HG03342 (cell line): ENCODE measurements around the gene GJB2.
"Not testable (repeated sequence)": the region's sequence is repeated elsewhere in the genome, so short reads cannot be mapped to it uniquely, and the experiment has no call there.

Experiments
- ATAC-seq: cut with Tn5 transposase; IDR thresholded peaks from one replicate; pipeline ENCODE4 v1.9.1; 2021; ENCODE audit warnings: mild to moderate bottlenecking, moderate library complexity; ENCODE audit not compliant: unreplicated experiment

Gene GJB2

DNA sequence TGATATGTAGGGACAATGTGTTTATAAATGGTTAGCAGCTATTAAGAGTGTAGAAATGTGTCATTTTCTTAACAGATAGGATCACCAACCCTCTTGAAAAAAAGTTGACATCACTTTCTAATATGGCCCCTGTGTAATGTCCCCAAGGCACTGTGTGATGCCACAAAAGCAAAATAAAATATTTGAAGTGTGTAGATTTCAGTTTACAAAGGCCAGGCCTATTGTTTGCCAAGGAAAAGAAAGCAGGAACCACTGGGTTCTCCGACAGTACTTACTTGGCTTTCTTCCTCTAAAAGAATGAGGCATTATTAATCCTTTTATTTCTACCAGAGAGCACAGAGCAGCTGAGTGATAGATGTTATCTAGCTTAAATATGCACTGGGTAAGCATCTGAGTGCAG is 21.4 kb downstream of the GJB2 start:
- ATAC-seq: no peak

DNA sequence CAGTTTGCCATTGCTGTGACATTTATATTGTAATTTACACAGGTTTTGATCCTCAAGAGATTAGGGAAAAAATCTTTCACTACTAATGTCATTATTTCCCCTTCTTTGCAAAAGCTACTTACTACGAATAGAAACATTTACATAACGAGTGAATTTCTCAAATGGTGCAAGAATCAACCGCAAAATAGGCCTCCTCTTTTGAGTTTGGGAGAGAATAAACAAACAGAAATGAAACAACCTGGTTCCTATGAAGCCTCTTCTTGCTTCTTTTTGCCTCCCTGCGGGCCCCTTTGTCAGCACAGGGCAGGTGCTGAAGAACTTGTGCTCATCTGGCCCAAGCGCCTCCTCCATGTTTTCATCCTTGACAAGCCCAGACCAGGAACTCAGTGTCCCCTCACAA is 21.8 kb downstream of the GJB2 start:
- no peak for ATAC-seq

DNA sequence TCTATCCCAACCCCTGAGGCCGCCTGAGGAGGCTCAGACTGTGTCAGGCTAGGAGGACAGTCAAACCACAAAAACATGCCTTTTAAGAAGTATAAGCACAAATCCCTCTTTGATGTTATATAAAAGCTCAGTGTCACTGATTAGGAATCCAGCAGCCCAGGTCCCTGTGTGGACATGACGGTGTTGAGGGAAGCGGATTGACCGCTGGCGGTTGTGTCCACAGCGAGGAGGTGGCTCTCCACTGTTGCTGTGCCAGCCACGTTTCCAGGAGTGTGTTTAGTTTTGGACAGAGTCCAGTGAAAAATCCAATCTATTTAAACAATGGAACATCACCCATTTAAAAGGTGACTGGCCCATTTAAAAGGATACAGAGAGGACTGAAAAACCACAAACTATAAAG is 24.3 kb downstream of the GJB2 start:
- ATAC-seq: no peak

DNA sequence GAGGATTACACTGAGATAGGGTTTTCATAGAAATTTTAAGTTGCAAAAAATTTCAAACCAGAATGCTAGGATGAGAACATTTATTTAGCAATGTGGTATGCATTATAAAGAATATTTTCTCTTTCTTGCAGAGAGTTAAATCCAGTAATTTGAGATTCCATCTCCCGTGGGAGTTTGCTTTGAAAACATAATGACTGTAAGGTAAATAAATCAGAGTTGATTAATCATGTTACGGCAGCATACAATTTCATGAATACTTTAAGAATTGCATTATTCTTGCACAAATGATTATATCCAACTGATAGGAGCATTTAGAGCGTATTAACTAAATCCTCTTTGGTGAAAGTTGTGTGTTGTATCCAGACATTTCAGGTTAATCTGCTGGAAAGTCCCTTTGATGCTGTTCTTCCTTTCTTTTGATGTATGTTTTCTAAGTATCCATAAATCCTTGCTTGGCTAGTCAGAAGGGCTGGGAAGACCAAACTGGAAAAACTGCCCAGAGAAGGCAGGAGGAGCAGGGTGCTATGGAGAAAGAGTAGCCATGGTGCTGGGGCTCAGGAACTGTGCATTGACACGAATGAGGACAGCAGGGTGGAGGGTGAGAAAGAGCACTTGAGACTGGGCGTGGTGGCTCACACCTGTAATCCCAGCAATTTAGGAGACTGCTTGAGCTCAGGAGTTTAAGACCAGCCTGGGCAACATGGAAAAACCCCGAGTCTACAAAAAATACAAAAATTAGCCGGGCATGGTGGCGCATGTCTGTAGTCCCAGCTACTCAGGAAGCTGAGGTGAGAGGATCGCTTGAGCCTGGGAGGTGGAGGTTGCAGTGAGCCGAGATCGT is 27.1 kb downstream of the GJB2 start:
- ATAC-seq: no peak

DNA sequence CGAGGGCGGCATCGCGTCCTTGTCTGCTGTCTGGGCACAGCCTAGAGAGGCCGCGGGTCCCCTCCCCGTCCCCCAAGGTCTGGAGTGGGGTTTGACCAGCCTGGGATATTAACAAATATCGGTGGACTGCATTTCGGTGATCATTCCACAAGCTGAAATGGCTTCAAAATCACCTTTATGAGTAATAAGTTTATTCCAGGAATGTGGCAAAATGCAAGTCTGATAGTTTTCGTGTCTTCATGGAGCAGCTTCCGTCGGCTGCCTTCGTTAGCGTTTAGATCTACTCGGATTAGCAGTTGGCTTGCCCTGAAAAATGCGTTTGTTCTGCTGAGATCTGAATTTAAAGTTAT is 30.8 kb downstream of the GJB2 start:
- no peak for ATAC-seq

DNA sequence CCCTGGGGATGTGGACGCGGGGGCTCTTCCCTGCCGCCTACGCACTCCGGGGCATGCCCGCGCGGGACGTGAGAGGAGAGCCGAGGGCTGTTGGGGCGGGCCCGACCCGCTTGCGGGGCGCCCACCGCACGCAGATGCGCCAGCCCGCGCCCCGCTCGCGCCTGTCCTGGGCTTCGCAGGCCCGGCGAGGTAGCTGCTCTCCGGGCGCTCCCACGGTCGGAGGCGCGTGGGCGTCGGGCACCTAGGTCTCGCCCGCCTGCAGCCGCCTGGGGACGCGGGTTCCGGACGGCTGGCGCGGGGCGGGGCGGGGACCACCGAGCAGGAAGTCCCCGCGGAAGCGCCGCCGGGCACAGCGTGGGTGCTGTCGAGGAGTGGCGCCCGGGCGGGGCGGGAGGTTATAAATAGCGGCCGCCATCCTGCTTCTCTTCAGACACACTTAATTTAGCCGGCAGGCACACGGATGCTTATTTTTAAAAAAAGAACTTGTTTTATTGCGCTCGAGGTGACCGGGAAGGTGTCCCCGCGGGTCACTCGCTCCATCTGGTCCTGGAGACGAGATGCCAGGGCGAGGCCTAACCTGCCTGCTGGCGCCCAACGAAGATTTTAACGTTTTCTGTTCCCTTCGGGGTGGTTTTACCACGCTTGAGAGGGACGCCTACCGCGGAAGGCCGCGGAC is 31.3 kb downstream of the GJB2 start:
- peak; percentile 43 for ATAC-seq

DNA sequence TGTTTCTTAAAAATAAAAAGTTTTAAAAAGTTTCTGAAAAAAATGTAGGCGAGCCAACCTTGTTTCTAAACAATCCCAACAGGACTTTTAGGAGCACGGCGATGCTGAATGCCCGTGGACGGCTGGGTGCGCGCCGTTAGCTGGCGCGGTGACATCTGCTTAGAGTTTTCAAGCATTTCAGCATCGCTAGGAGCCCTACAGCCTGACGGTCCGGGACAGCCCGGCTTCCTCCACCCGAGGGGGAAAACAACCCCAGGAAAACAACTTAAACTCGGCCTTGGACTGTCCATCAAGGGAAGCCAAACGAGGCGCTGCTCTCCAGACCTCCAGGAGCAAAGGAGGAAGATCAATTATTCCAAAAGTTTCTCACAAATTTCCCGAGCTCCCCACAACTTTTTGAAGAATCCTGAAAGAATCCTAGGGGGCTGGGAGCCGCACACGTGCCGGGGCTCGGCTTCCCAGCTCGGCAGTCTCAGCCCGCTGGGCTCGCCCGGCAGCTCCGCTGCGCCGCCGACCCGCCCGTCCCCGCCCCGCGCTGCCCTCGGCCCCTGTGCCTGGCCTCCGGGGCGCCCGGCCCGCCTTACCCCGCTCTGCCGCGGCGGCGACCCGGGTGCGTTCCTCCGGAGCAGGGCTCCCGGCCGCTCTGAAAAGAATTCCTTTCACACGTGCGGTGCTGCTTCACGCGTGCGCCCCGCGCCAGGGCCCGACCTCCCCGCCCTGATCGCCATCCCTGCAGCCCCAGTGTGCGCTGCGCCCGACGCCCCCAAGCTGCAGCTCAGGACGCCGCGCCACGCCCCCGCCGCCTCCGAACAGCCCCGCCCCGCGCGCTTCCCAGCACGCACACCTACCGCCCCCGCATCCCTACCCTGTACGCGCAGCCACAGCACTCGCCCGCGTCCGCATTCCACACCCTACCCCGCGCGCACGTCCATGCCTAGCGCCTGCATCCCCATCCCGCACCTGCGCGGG is 32.1 kb downstream of the GJB2 start, which contains the start of gene GJA3:
GJA3 (minus strand) TSS at position 747 of the 969 bp plus-strand sequence. CDS start 17,764 bp downstream, outside the sequence.
- peak; percentile 46 for ATAC-seq

DNA sequence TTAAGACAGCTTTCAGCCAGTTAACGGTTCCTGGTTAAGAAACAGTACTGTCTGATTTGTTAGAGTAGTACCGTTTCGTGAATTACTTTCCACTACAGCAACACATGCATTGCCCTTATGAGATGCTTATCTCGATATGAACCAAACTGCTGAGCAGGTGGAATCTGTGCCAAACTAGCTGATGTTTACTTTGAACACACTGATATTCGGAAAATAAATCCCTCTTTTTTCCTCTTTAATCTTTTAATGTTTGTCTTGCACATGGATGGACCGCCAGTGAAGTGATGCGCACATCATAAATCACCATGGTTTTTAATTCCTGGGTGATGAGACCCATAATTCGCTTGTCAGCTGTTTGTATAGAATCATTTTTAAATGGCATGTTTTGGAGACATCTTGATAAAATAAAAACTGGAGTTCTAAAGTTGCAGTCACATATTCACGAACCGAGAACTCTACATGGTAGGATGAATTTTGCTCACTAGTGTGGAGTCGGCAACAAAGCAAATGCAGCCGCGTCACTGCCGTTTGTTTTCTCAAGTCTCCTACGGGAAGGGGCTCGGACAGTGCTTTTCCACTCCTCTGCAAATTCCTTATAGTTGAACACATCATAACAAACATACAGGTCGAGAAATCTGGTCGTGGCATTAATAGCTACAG is 33.0 kb downstream of the GJB2 start:
- no peak for ATAC-seq

DNA sequence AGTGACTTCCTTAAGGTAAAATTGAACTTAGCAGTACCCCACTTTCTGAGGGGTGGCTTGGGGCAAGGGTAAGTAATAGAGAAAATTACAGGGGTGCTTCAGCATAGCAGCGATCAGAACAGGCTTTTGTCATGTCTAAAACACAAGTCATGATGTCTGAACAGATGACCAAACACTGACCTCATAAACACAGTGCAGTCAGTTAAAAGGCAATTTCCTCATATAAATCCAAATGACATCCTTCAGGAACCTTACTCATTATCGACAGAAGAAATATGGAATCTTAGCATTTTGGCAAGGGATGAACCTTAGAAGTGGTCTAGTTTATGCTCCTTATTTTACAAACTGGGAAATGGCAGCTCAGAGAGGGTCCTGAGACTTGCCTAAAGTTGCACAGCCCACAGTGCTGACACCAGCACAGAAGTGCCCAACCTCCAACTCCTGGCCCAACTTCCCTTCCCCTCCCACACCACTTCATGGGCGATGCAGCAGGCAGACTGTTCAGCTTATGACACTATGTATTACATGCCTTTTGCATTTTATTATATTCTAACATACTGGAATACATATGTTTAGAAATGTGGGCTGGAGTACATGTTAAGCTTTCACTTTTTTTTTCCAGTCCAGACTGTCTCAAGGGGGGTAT is 35.5 kb downstream of the GJB2 start:
- no peak for ATAC-seq

DNA sequence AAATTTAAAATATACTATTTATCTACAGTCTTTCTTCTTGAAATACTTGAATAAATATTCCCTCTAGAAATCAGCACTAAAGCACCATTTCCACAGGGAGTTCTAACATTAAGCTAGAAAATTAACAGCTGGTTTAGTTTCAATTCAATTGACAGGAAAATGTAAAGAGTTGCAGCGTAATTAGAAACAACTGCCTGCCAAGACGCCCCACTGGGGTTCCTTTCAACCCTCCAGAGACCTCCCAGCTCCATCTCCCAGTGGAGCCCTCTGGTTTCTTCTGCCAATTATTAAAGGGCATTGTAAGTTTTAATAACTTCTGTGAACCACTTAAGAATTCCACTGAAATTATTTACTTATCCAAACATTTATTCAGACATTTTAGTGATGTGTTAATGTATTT is 36.0 kb downstream of the GJB2 start:
- no peak for ATAC-seq

DNA sequence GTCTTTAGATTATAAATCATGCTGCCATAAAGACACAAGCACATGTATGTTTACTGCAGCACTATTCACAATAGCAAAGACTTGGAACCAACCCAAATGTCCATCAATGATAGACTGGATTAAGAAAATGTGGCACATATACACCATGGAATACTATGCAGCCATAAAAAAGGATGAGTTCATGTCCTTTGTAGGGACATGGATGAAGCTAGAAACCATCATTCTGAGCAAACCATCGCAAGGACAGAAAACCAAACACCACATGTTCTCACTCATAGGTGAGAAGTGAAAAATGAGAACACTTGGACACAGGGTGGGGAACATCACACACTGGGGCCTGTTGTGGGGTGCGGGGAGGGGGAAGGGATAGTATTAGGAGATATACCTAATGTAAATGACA is 39.4 kb downstream of the GJB2 start:
- ATAC-seq: not testable (repeated sequence)

DNA sequence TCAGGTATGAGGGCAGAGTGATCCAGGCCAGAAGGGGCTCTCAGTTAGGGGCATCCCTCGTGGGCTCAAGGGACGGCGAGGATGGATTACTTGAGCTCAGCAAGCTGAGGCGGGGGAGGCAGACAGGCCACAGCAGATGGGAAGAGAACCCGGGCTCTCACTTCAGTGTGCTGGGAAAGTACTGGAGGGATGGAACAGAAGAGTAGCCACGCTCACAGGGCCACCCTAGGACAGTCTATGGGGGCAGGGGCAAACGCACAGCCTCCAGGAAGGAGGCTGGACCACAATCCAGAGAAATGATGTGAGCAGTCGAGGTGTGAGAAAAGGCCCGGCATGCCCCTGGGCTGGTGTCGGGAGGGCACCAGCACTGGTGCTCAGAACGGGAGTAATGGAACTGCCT is 41.1 kb downstream of the GJB2 start:
- ATAC-seq: no peak

DNA sequence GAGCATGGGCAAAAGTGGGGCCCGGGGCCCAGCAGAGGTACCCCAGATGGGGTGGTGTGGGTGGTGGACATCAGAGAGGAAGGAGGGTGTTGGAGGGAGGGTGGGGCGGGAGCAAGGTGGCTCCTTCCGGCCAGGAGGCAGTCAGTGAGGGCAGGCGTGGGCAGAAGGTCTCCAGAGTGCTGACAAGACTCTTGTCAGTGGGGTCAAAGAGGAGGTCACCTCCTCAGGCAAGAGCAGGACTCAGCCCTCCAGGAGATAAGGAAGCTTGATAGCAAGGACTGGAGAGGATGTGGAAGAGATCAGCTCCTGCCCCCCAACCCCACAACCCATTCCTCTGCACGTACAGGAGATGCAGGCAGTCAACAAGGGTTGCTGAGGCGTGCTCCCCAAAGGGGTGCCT is 41.7 kb downstream of the GJB2 start:
- ATAC-seq: no peak

DNA sequence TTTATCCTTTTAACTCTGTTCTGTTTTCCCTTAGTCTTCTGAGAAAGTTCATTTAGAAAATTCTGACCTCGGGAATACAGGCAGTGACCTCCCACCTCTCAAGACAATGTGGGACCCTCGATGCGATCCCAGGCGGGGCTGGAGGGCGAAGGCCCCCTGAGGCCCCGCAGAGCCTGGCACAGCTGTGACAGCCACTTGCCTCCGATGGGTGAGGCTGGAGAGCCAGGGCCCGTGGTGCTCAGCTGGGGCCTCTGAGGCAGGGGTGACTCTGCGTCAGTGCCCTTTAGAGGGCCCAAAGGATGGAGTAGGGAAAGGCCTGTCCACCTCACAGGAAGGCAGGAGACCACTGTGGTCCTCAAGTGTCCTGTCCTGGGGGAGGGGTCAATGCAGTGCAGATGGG is 42.2 kb downstream of the GJB2 start:
- ATAC-seq: no peak

DNA sequence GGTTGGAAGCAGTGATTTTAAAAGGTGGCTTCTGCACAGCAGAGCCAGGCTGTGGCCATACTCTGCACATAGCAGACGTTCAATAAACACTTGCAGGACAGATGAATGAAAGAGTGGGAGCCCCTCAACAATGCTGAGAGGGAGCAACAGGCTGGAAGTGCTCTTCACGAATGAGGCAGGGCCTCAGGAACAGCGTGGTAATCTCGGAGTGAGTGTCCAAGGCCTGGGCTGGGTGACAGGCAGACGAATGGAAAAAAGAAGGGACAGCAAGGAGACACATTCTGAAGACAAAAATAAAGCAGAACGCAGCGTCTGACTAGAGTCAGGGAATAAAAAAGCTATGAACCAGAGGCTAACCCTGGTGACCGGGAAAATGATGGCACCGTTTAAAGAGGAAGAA is 43.0 kb downstream of the GJB2 start:
- ATAC-seq: no peak

DNA sequence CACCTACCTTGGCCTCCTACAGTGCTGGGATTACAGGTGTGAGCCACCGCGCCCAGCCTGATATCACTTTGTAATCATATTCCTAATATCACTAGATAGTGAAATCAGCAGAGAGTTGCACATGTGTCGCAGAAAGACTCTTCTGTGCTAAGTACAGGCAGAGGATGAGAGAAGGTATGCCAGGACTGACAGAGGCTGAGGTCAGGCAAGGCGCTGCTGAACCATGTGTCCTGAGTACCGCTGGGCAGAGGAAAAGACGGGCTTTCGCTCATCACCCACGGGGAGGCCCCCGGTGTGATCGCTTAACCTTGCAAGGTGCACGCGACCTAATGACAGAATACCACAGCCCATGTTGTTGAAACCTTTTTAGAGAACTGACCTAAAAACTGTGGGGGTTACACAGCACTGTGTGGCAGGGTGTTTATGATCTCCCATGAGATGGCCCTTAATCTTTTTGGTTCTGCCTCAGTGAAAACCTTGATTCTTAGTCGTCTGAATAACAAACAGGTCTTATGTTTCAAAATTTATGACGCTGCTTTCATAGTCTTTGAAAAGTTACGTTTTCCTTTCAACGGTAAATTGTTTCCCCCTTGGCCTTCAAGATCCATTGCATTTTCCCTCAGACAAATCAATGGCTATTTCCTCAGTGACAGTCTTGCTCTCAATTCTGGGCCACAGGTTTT is 44.1 kb downstream of the GJB2 start:
- ATAC-seq: no peak

DNA sequence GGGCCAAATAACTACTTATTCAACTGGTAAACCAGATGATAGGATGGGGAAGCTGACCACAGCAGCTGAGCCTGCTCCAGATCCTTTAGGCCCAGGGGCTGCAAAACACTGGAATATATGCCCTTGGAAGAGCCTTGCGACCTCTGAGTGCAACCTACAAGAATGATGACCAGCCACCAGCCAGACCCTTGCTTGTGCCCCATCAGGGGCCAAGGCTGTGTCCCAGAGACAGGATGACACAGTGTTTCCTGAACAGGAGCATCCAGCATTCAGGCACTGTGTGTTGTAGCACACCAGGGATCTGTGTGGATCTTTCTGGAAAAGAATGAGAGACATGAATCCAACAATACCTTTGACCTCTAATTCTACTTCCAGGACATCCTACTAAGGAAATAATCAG is 46.4 kb downstream of the GJB2 start:
- ATAC-seq: no peak

DNA sequence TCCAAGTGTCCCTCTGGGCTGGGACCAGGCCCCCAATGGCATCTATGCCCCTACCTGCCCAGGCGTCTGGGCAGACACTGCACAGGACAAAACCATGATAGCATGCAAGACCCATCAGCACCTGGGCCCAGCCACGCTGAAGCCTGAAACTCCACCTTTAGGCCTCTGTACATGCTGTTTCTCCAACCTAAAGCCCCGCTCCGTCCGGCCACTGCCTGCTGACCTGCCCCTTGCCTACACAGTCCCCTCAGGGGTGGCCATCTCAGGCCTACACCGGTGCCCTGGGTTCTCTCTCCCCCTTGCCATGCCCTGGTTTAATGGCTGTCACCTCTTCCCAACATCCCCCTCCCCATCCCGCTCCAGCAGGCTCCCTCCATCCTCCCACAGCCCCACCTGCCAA is 47.2 kb downstream of the GJB2 start:
- no peak for ATAC-seq

DNA sequence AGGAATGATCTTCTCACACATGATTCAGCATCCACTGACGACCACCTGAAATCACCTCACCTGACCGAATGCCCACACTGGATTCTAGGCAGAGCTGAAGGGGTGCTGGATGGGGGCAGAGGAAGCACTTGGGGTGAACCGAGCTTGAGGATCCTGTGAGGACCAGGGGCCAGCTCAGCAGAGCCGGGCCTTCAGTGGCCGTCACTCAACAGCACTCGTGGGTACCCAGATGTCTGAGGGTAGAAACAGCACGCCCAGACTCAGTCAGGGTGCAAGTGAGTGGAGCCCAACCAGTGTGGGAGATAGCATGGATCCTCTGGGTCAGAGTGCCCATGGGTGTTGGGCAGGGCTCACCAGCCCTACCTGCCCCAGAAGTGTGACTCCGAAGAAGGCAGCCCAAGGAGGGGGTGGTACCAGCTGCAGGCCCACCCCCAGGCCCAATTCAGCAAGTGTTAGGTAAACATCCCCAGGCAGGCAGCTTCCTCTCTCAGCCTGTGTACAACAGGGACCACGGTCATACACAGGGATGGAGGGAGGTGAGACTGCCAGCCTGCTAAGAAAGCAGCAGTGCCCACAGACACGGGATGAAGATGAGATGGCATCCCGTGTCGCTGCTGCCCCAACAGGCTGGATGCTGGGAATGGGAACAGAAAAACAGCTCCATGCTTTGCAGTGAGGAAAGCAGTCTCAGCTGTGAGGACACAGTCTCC is 48.4 kb downstream of the GJB2 start:
- no peak for ATAC-seq
